ENCODE results near the gene YRDC. TPM values are rescaled to one million over a fixed set of nuclear protein-coding genes. Genes with fewer than 3 reads are reported as not detected.

The YRDC gene
- total RNA-seq, 3 donors from 2014 or later = 11.6 to 19.3 (median 12.5) TPM

GRCh38 chr1:37807220-37807554 is 821 bp downstream of the YRDC start:
- no peak for TF ChIP-seq POLR2AphosphoS5 (IDR thresholded peaks at IDR 0.05)
- no peak for TF ChIP-seq CTCF (IDR thresholded peaks at IDR 0.05)
- TF ChIP-seq POLR2A (IDR thresholded peaks at IDR 0.05) = no peak
- H3K9me3 ChIP-seq = no peaks in the 10 kb centered on the region
- peak overlapping the region; percentile 88 to 98 (median 96) for H3K4me3 ChIP-seq
- peaks cover 4% of the 10 kb centered on the region for H3K36me3 ChIP-seq
- no peaks in the 10 kb centered on the region for H3K27me3 ChIP-seq
- H3K4me1 ChIP-seq = peaks cover 4 to 14% of the 10 kb centered on the region in 2 donors
- H3K27ac ChIP-seq = peak overlapping the region; percentile 93 to 98
- intact Hi-C loops (cut with DNase I; ENCODE audit: low total_unique reads) = loop anchor here (5.0 kb wide), 1 partner anchor 1040 kb away; no protein-coding TSS in a partner anchor
- no peak for DNase-seq (ENCODE audit: low spot score in 2 of 2)

- peaks cover 4 to 8% of the 10 kb centered on the region in 2 donors for H3K4me1 ChIP-seq
- no peak for DNase-seq (ENCODE audit: low spot score in 2 of 2)
- no peak overlapping the region for H3K4me3 ChIP-seq
- TF ChIP-seq POLR2A (IDR thresholded peaks at IDR 0.05) = no peak
- no peak for TF ChIP-seq POLR2AphosphoS5 (IDR thresholded peaks at IDR 0.05)
- TF ChIP-seq CTCF (IDR thresholded peaks at IDR 0.05) = no peak
- intact Hi-C loops (cut with DNase I; ENCODE audit: low total_unique reads) = no loop called here
- H3K36me3 ChIP-seq = peaks cover 4% of the 10 kb centered on the region
- H3K27me3 ChIP-seq = no peaks in the 10 kb centered on the region
- H3K27ac ChIP-seq = no peak overlapping the region
- no peaks in the 10 kb centered on the region for H3K9me3 ChIP-seq
Measured at GRCh38 chr1:37802439-37802838, 5.6 kb downstream of the YRDC start.

- no peak for DNase-seq (ENCODE audit: low spot score in 2 of 2)
Measured at GRCh38 chr1:37797750-37798345, 10.2 kb downstream of the YRDC start.

GRCh38 chr1:37795340-37796125 is 12.5 kb downstream of the YRDC start:
- Histone ChIP-seq H3K36me3 (no peaks in the 10 kb centered on the region), H3K9me3 (no peaks in the 10 kb centered on the region), H3K27ac (no peak overlapping the region), H3K4me1 (peaks cover 6 to 7% of the 10 kb centered on the region in 2 donors), H3K4me3 (peak overlapping the region in 1 of 3 donors; percentile 84), H3K27me3 (no peaks in the 10 kb centered on the region)
- TF ChIP-seq POLR2A (IDR thresholded peaks at IDR 0.05) = no peak
- TF ChIP-seq POLR2AphosphoS5 (IDR thresholded peaks at IDR 0.05) = no peak
- no peak for TF ChIP-seq CTCF (IDR thresholded peaks at IDR 0.05)
- DNase-seq (ENCODE audit: low spot score in 2 of 2) = peak in 1 of 2 donors; percentile 63
- intact Hi-C loops (cut with DNase I; ENCODE audit: low total_unique reads) = no loop called here

More at GRCh38 chr1:37797750-37798345, 10.2 kb downstream of the YRDC start:
- TF ChIP-seq POLR2AphosphoS5 (IDR thresholded peaks at IDR 0.05) (no peak), CTCF (IDR thresholded peaks at IDR 0.05) (no peak)
- Histone ChIP-seq H3K27ac (no peak overlapping the region), H3K27me3 (no peaks in the 10 kb centered on the region), H3K36me3 (no peaks in the 10 kb centered on the region), H3K9me3 (no peaks in the 10 kb centered on the region), H3K4me3 (no peak overlapping the region), H3K4me1 (peaks cover 6 to 7% of the 10 kb centered on the region in 2 donors)
- intact Hi-C loops (cut with DNase I; ENCODE audit: low total_unique reads) = no loop called here

Measured in breast epithelium (tissue), 4 donors.